Endothelial cell of umbilical vein (primary cell): ENCODE measurements around the gene MMP14. TPM values are rescaled to one million over a fixed set of nuclear protein-coding genes. Genes with fewer than 3 reads are reported as not detected.
A peak's percentile ranks its signal among the peaks of the same experiment; 100 is the strongest.

Source experiments
- BruUV-seq: library from RNA; stranded (reverse); fragments of 400-500 nt; replicated peaks from 2 replicates; lab custom pipeline; 2021; lab: Mats Ljungman, UMichigan
- CTCF ChIA-PET: fragments of 300-600, 350-600 bp; sonication (Branson Sonifier 250); formaldehyde crosslinking; loops from one replicate; lab custom pipeline; 2021; ENCODE audit warnings: antibody characterized with exemption, inconsistent platforms; lab: Charles Lee
- POLR2A ChIA-PET: fragments of 300-600, 350-600 bp; sonication (Branson Sonifier 250); formaldehyde crosslinking; loops from one replicate; lab custom pipeline; 2021; ENCODE audit warnings: antibody characterized with exemption, inconsistent platforms; lab: Charles Lee
- DNase-seq: peaks from one replicate; pipeline ENCODE4 v3.0.0-alpha.2; 2011; ENCODE audit warnings: low read depth, low spot score
- FAIRE-seq: peaks from 2 replicates; lab custom pipeline; 2011; peaks lifted over from hg19 to GRCh38; lab: Jason Lieb, UNC
- H2AFZ ChIP-seq: 2 replicates; pipeline ENCODE4 v1.6.0; 2012; ENCODE audit warnings: low read depth, low read length, control low read depth, inconsistent platforms
- H3K27ac ChIP-seq: 2 replicates; pipeline ENCODE4 v1.5.1; 2011; ENCODE audit warnings: low read depth, mild to moderate bottlenecking, control low read depth, low read length, moderate library complexity; ENCODE audit not compliant: insufficient read depth
- H3K27me3 ChIP-seq, 2 experiments: 2 replicates each; pipeline versions ENCODE4 v1.6.0 to v1.6.1; 2011; ENCODE audit warnings: low read length in 2 of 2, mixed read lengths in 1 of 2; ENCODE audit not compliant: control insufficient read depth in 2 of 2, insufficient read depth in 2 of 2
- H3K36me3 ChIP-seq, 2 experiments: 2 replicates in 1 of 2; 3 replicates in 1 of 2; pipeline ENCODE4 v1.5.1; 2011; ENCODE audit warnings: low read length in 2 of 2, mild to moderate bottlenecking in 1 of 2, moderate library complexity in 1 of 2; ENCODE audit not compliant: control insufficient read depth in 2 of 2, insufficient read depth in 2 of 2; ENCODE audit errors: extremely low read depth in 1 of 2
- H3K4me1 ChIP-seq: 3 replicates; pipeline ENCODE4 v1.5.1; 2011; ENCODE audit warnings: mild to moderate bottlenecking, low read length; ENCODE audit not compliant: control insufficient read depth, insufficient read depth; ENCODE audit errors: extremely low read depth
- H3K4me2 ChIP-seq: 2 replicates; pipeline ENCODE4 v1.6.1; 2011; ENCODE audit warnings: low read length, control low read depth, mixed read lengths; ENCODE audit not compliant: insufficient read depth
- H3K4me3 ChIP-seq, 3 experiments: fragments of 200-600 bp in 1 of 3; sonication (generic), shearing (Covaris generic) in 1 of 3; replicated peaks in 1 of 3; 2 replicates each; pipeline ENCODE4 v1.5.1; 2011 to 2016; ENCODE audit warnings: control low read depth in 3 of 3, low read length in 3 of 3, mild to moderate bottlenecking in 2 of 3, inconsistent platforms in 1 of 3, low read depth in 1 of 3, moderate library complexity in 1 of 3; ENCODE audit not compliant: insufficient read depth in 1 of 3
- H3K79me2 ChIP-seq: 2 replicates; pipeline ENCODE4 v1.6.0; 2012; ENCODE audit warnings: low read length, inconsistent platforms; ENCODE audit not compliant: control insufficient read depth, insufficient read depth
- H3K9ac ChIP-seq: replicated peaks from 2 replicates; pipeline ENCODE3; 2011; ENCODE audit warnings: low read length, control low read depth; ENCODE audit not compliant: insufficient read depth; ENCODE audit errors: extremely low read depth
- H3K9me1 ChIP-seq: replicated peaks from 3 replicates; pipeline ENCODE4 v1.6.0; 2011; ENCODE audit warnings: mild to moderate bottlenecking, low read length; ENCODE audit not compliant: control insufficient read depth, insufficient read depth; ENCODE audit errors: extremely low read depth
- H3K9me3 ChIP-seq: replicated peaks from 2 replicates; pipeline ENCODE4 v1.5.1; 2012; ENCODE audit warnings: low read length, inconsistent platforms; ENCODE audit not compliant: control insufficient read depth, insufficient read depth
- H4K20me1 ChIP-seq: replicated peaks from 2 replicates; pipeline ENCODE3; 2011; ENCODE audit warnings: mild to moderate bottlenecking, low read length; ENCODE audit not compliant: control insufficient read depth, insufficient read depth; ENCODE audit errors: extremely low read depth
- CTCF ChIP-seq, 2 donors: IDR thresholded peaks; 1 replicate in 1 of 2; 2 replicates in 1 of 2; pipeline ENCODE4 v1.5.1; 2011; ENCODE audit warnings: low read length in 2 of 2, mild to moderate bottlenecking in 2 of 2, moderate library complexity in 2 of 2, control low read depth in 1 of 2, inconsistent platforms in 1 of 2, low read depth in 1 of 2; ENCODE audit not compliant: insufficient read depth in 1 of 2; ENCODE audit errors: extremely low read depth in 1 of 2
- FOS ChIP-seq: IDR thresholded peaks from 2 replicates; pipeline ENCODE4 v1.6.1; 2011; ENCODE audit warnings: mild to moderate bottlenecking, low read length, moderate library complexity, borderline replicate concordance; ENCODE audit not compliant: insufficient read depth
- POLR2A ChIP-seq: IDR thresholded peaks from 2 replicates; pipeline ENCODE4 v1.6.1; 2012; ENCODE audit warnings: low read depth, mild to moderate bottlenecking, control low read depth, low read length
- POLR2AphosphoS5 ChIP-seq: IDR thresholded peaks from 2 replicates; pipeline ENCODE4 v1.6.1; 2012; ENCODE audit warnings: low read depth, mild to moderate bottlenecking, control low read depth, low read length, moderate library complexity; ENCODE audit not compliant: insufficient read depth
- dilution Hi-C: fragments of 300-500 bp; cut with MboI; formaldehyde crosslinking; loops from one replicate; pipeline ENCODE4 v1.15.0; 2019; ENCODE audit warnings: low sequenced_read_pairs; ENCODE audit not compliant: extremely low pct_ligation_motif_present
- intact Hi-C: fragments of 100-400 bp; cut with micrococcal nuclease; formaldehyde crosslinking; loops from one replicate; pipeline ENCODE4 v1.10.0; 2022
- polyA plus RNA-seq, 4 experiments: library from polyadenylated mRNA; depleted of rRNA in 3 of 4; stranded (reverse) in 3 of 4; unstranded in 1 of 4; fragments of >200 nt; gene quantifications; 2 replicates each; pipeline versions ENCODE4 v1.2.1 to v1.2.3, GENCODE V29; 2011 to 2012; ENCODE audit warnings: missing spikeins in 1 of 4
- total RNA-seq: library from RNA; stranded (reverse); gene quantifications from 2 replicates; pipeline ENCODE4 v1.2.3, GENCODE V29; 2021
- TF ChIP-seq, protein P1 (sequence below): IDR thresholded peaks from 2 replicates; pipeline ENCODE4 v1.6.1; 2011; ENCODE audit not compliant: insufficient read depth, insufficient read length

Gene MMP14
- total and polyA plus RNA-seq, 2 donors (not counting 3 experiments of a cell fraction or from before 2014, with no cell fraction given): 506 to 603 TPM

- POLR2A ChIA-PET: interaction anchor here (0.5 kb wide), 1 partner anchor 18 kb away, joined by 3 read pairs; no protein-coding TSS in a partner anchor
- Histone ChIP-seq H3K4me1 (peaks cover 18% of the 10 kb centered on the region), H3K79me2 (peaks cover 15% of the 10 kb centered on the region), H3K36me3 (peaks cover 13 to 23% of the 10 kb centered on the region in 2 experiments), H3K9me1 (no peaks in the 10 kb centered on the region), H3K27ac (peak within 1 kb of the TSS; percentile 89), H3K9me3 (no peaks in the 10 kb centered on the region), H3K27me3 (no peaks in the 10 kb centered on the region), H4K20me1 (no peaks in the 10 kb centered on the region), H3K4me2 (peak within 1 kb of the TSS; percentile 97), H3K9ac (peak within 1 kb of the TSS; percentile 93), H2AFZ (peak within 1 kb of the TSS; percentile 97), H3K4me3 (peak within 1 kb of the TSS; percentile 68 to 78 (median 76))
- dilution Hi-C loops (no loop called here), intact Hi-C loops (loop anchor here (1.0 kb wide), 5 partner anchors 13 to 314 kb away; partner anchors contain the start of gene DAD1)
- TF ChIP-seq CTCF (IDR thresholded peaks at IDR 0.05; ENCODE audit: extremely low read depth in 1 of 2, insufficient read depth in 1 of 2, low read depth in 1 of 2, low read length in 2 of 2) (peak in 1 of 2 donors; percentile 0), FOS (no peak), POLR2AphosphoS5 (peak; percentile 74), POLR2A (peak; percentile 64)
- TF ChIP-seq, protein P1, sequence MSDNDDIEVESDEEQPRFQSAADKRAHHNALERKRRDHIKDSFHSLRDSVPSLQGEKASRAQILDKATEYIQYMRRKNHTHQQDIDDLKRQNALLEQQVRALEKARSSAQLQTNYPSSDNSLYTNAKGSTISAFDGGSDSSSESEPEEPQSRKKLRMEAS: no peak
- TSS peak; percentile 73 for BruUV-seq
- CTCF ChIA-PET: interaction anchor here (0.7 to 4.7 kb wide), 22 partner anchors 10 to 316 kb away, joined by 3 to 75 read pairs (median 6); partner anchors contain the start of genes MMP14 and RBM23
- peak; percentile 87 for FAIRE-seq
- DNase-seq: peak; percentile 90
Observed at GRCh38 chr14:22871224-22872032, 35.0 kb downstream of the MMP14 start, which contains the start of gene LRP10. Gene LRP10, plus strand, starts transcription at chr14:22871740. Its CDS starts 564 bp downstream, at chr14:22872304.
